Naive B cell (primary cell): ENCODE results near the gene ALG14. TPM values are rescaled to one million over a fixed set of nuclear protein-coding genes. Genes with fewer than 3 reads are reported as not detected.

ENCODE experiments used
- ATAC-seq, 2 donors: fragments of 150-1000 bp; cut with Tn5 transposase; 2 replicates each; pipeline ENCODE4 v1.10.0; 2021; ENCODE audit warnings: low read depth in 2 of 2, mild to moderate bottlenecking in 2 of 2, moderate library complexity in 2 of 2
- DNase-seq: peaks from one replicate; pipeline ENCODE4 v3.0.0; 2022
- H3K27ac Mint-ChIP-seq, 6 donors: one replicate each; pipeline ENCODE4 v1.8.0; 2020 to 2022; ENCODE audit warnings: mild to moderate bottlenecking in 6 of 6, mixed read lengths in 6 of 6, moderate library complexity in 5 of 6, inconsistent platforms in 2 of 6
- H3K27me3 Mint-ChIP-seq, 3 donors: one replicate each; pipeline ENCODE4 v1.8.0; 2021 to 2022; ENCODE audit warnings: mixed read lengths in 3 of 3, mild to moderate bottlenecking in 1 of 3
- H3K36me3 Mint-ChIP-seq, 2 donors: one replicate each; pipeline ENCODE4 v1.8.0; 2020 to 2022; ENCODE audit warnings: mixed read lengths in 2 of 2, inconsistent platforms in 1 of 2, mild to moderate bottlenecking in 1 of 2
- H3K4me1 Mint-ChIP-seq, 3 donors: one replicate each; pipeline ENCODE4 v1.8.0; 2020 to 2022; ENCODE audit warnings: mixed read lengths in 3 of 3, inconsistent platforms in 1 of 3, mild to moderate bottlenecking in 1 of 3, moderate library complexity in 1 of 3
- H3K4me3 Mint-ChIP-seq, 8 donors: one replicate each; pipeline ENCODE4 v1.8.0; 2020 to 2022; ENCODE audit warnings: mild to moderate bottlenecking in 8 of 8, mixed read lengths in 8 of 8, moderate library complexity in 8 of 8, inconsistent platforms in 2 of 8
- H3K9me3 Mint-ChIP-seq, 7 donors: one replicate each; pipeline ENCODE4 v1.8.0; 2020 to 2022; ENCODE audit warnings: mixed read lengths in 7 of 7, mild to moderate bottlenecking in 5 of 7, inconsistent platforms in 2 of 7, moderate library complexity in 1 of 7
- polyA plus RNA-seq, 6 donors: library from polyadenylated mRNA; unstranded; fragments of 300-500 nt; fragmentation: Illumina TruSeq; gene quantifications; one replicate each; pipeline ENCODE4 v1.2.3, GENCODE V29; 2021; ENCODE audit warnings: low read depth in 6 of 6

The ALG14 gene
- polyA plus RNA-seq, 6 donors from 2014 or later, result 1.5 to 20.7 (median 6.0) TPM

DNA sequence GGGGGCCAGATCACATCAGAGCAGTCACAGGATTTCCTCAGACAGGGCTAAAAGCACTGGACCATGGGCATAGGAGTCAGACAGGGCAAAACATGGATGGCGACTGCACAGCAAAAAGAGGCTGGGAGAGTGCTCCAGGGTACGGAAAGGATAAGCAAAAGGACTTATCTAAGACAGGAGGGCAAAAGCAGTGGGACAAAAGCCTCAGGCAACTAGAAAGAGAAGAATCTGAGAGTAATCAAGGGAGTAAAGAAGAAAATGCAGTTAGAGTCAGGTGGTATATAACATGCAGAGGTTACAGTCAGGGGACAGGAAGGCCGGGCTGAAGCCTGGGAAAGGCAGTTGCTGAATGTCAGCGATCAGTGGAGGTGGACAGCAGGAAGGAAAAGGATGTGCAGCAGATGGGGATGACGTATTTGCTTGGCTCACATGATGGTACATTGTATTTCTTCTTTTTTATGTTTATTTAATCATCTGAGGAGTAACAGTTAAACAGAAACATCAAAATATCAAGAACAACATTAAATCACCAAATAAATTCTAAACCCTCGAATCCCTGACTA lies 82.8 kb downstream of the ALG14 start:
- no peak for ATAC-seq
- H3K4me1 Mint-ChIP-seq, result peaks cover 10 to 16% (median 13%) of the 10 kb centered on the region in 3 donors
- no peak overlapping the region for H3K4me3 Mint-ChIP-seq
- peaks cover 0 to 9% of the 10 kb centered on the region in 2 donors for H3K36me3 Mint-ChIP-seq
- peak overlapping the region in 2 of 6 donors; percentile 22 to 55 for H3K27ac Mint-ChIP-seq
- H3K27me3 Mint-ChIP-seq, result no peaks in the 10 kb centered on the region
- no peaks in the 10 kb centered on the region for H3K9me3 Mint-ChIP-seq
- no peak for DNase-seq

DNA sequence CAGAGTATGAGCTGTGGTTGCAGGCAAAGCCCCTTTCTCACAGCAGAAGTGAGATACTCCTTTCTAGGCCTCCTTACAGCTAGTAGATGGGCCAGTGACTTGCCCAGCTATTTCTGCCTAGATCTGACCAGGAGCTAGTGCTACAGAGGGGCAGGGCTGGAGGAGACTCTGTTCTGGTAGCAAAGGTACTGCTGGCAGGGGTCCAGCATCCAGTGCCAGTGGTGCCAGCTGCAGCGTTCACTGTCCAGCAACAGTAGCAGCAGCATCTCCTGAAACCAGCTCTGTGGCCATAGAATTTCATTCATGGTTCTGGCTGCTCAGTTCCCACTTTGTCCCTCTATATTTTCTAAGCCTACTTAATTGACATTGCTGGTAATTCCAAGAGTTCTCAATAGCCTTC lies 83.4 kb downstream of the ALG14 start:
- H3K27ac Mint-ChIP-seq, result peak overlapping the region in 1 of 6 donors; percentile 3
- DNase-seq, result no peak
- H3K27me3 Mint-ChIP-seq, result no peaks in the 10 kb centered on the region
- no peak for ATAC-seq
- H3K36me3 Mint-ChIP-seq, result peaks cover 0 to 9% of the 10 kb centered on the region in 2 donors
- no peak overlapping the region for H3K4me3 Mint-ChIP-seq
- H3K4me1 Mint-ChIP-seq, result peaks cover 8 to 13% (median 13%) of the 10 kb centered on the region in 3 donors
- H3K9me3 Mint-ChIP-seq, result no peaks in the 10 kb centered on the region

- DNase-seq (no peak), ATAC-seq (no peak)
- H3K27me3 Mint-ChIP-seq, result no peaks in the 10 kb centered on the region
- peak overlapping the region in 1 of 6 donors; percentile 31 for H3K27ac Mint-ChIP-seq
- no peaks in the 10 kb centered on the region for H3K9me3 Mint-ChIP-seq
- H3K36me3 Mint-ChIP-seq, result peaks cover 0 to 9% of the 10 kb centered on the region in 2 donors
- H3K4me1 Mint-ChIP-seq, result peaks cover 8 to 14% (median 13%) of the 10 kb centered on the region in 3 donors
- H3K4me3 Mint-ChIP-seq, result no peak overlapping the region
These were observed 84.4 kb downstream of the ALG14 start for GRCh38 chr1:94988356-94988755.

GRCh38 chr1:94986783-94987182 lies 86.0 kb downstream of the ALG14 start:
- Mint-ChIP-seq H3K4me1 (peaks cover 8 to 28% (median 18%) of the 10 kb centered on the region in 3 donors), H3K27ac (no peak overlapping the region), H3K4me3 (peak overlapping the region in 1 of 8 donors; percentile 75), H3K27me3 (no peaks in the 10 kb centered on the region), H3K9me3 (no peaks in the 10 kb centered on the region), H3K36me3 (peaks cover 0 to 9% of the 10 kb centered on the region in 2 donors)
- no peak for DNase-seq
- no peak for ATAC-seq

DNA sequence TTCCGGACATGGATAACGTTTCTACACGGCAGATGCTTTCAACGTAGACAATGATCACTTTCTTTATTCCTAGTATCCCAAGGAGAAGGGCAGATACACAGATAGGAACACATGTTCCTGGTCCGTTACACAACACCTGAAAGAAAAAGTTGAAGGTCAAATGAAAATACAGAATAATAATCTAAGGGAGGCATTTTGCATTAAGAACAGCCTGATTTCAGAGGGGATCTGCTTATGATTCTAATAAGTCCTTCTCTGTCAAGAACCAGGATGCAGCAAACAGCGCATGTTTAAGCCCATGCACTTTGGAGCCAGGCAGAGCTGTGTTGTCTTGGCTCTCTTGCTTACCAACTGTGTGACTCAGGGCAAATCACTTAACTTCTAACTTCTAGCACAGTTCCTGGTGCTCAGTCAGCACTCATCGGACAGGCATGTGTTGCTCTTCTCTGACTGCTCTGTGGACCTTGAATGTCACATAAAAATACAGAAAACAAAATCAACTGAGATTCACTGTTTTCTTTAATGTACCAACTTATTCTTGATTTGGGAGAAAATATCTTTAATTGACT lies 89.5 kb downstream of the ALG14 start:
- peaks cover 0 to 8% of the 10 kb centered on the region in 2 donors for H3K36me3 Mint-ChIP-seq
- H3K4me3 Mint-ChIP-seq, result no peak overlapping the region
- ATAC-seq (no peak), DNase-seq (no peak)
- H3K27ac Mint-ChIP-seq, result peak overlapping the region in 2 of 6 donors; percentile 26 to 46
- H3K9me3 Mint-ChIP-seq, result no peaks in the 10 kb centered on the region
- H3K4me1 Mint-ChIP-seq, result peaks cover 21 to 52% (median 39%) of the 10 kb centered on the region in 3 donors
- H3K27me3 Mint-ChIP-seq, result no peaks in the 10 kb centered on the region

GRCh38 chr1:94982398-94982797 lies 90.4 kb downstream of the ALG14 start:
- H3K9me3 Mint-ChIP-seq, result no peaks in the 10 kb centered on the region
- H3K4me3 Mint-ChIP-seq, result no peak overlapping the region
- no peak for ATAC-seq
- H3K27ac Mint-ChIP-seq, result peak overlapping the region in 1 of 6 donors; percentile 26
- H3K27me3 Mint-ChIP-seq, result no peaks in the 10 kb centered on the region
- no peak for DNase-seq
- H3K36me3 Mint-ChIP-seq, result no peaks in the 10 kb centered on the region
- peaks cover 20 to 52% (median 30%) of the 10 kb centered on the region in 3 donors for H3K4me1 Mint-ChIP-seq

DNA sequence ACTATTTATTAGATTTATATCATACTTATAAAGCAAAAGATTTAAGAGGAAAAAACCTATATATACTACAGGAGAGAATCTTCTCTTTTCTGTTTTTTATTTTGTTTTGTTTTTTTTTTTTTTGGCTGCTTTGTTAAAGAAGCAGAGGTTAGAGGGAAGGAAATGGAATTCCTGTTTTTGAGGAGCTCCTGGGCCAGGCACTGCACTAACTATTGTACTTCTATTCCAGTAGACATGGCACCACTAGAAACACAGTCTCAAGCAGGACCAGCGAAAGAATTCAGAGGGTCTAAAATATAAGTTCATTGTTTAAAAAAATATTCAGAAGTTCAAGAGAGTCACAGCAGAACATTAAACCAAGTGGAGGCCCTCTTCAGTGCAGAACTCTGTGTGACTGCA lies 91.2 kb downstream of the ALG14 start:
- H3K27ac Mint-ChIP-seq, result peak overlapping the region in 1 of 6 donors; percentile 64
- no peaks in the 10 kb centered on the region for H3K9me3 Mint-ChIP-seq
- H3K4me3 Mint-ChIP-seq, result no peak overlapping the region
- no peaks in the 10 kb centered on the region for H3K36me3 Mint-ChIP-seq
- peaks cover 20 to 49% (median 27%) of the 10 kb centered on the region in 3 donors for H3K4me1 Mint-ChIP-seq
- ATAC-seq, result no peak
- H3K27me3 Mint-ChIP-seq, result no peaks in the 10 kb centered on the region
- no peak for DNase-seq

DNA sequence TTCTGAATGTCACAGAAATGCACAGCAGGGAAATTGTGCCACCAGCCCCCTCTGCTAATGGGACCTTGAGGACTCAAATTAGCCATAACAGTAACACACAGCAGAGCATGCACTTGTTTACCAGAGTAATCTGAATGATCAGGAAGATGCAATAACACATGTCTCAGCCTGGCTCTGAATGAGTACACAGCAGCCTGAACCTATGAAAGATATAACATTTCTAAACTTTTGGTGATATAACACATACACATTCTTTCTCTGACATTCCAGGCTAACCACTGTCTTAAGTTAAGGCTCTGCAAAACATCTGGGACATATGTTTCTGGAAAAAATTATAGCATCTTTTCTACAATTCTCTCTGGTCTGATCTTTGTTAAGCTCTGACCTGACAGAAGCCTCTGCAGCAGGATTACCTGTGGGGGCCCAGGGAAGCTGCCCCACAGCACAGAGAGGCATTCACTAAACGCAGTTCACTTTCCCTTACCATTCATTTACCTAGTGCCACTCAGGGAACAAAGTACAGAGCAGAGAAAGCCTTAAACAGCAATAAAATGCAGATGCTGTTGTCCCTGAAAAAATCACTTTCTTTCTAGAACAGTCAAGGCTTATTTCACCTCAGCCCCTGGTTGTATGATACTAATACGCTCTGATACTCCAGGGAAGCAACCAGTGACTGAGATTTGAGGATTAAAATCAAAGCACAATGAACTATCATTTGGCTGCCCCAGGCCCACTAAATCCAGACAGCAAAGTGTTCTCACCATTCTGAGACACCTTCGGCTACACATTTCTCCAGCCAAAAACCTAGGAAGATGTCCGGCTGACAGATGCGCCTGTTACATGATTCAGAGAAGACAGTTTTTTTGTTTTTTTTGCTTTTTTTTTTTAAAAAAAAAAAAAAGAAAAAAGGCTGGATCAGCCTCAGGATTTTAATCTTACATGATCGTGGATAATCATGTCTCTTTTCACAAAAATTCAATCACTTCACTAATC lies 91.9 kb downstream of the ALG14 start:
- H3K9me3 Mint-ChIP-seq, result no peaks in the 10 kb centered on the region
- peak overlapping the region in 3 of 6 donors; percentile 44 to 78 (median 66) for H3K27ac Mint-ChIP-seq
- ATAC-seq, result no peak
- no peaks in the 10 kb centered on the region for H3K36me3 Mint-ChIP-seq
- peak overlapping the region in 2 of 8 donors; percentile 3 to 13 for H3K4me3 Mint-ChIP-seq
- H3K4me1 Mint-ChIP-seq, result peaks cover 20 to 49% (median 27%) of the 10 kb centered on the region in 3 donors
- no peaks in the 10 kb centered on the region for H3K27me3 Mint-ChIP-seq
- DNase-seq, result no peak

DNA sequence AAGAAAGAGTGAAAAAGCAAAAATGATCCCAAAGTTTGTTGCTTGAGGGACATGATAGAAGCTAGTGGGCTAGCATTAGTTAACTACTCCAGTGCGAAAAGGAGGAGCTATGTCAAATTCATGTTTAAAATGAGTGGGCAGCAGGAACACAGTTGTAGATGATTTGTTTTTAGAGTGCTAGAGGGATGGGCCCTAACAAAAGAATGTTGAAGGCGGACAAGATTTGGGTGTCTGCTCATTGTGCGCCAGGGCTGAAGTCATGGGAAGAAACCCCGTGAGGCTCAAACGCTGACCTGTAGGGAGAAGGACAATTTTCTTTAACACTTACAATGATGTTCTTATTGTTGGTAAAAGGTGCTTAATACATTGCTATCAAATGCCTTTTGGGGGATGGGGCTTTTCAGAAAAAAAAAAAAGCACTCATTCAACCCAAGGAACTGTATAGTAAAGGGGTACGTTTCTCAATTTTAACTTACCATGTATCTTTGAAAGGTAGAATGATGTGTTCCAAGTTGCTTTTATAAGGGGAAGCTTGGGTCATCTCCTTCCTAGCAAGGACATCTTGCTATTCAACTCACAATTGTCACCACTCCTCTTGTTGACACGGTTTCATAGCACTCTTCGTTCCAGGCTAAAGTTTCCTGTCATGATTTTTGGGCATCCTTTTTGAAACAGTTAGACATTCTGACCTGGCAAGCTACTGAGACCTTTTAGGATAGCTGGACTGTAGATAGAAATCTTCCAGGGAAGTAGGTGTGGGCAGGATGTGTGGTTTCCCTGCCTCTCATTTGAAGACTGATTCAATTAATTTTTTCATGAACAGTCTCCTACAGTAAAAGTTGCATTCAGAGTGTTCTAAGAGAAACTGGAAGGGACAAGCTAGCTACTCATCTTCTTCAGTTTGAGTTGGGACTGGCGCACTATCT lies 92.8 kb downstream of the ALG14 start:
- no peak for ATAC-seq
- H3K4me1 Mint-ChIP-seq, result peaks cover 20 to 49% (median 27%) of the 10 kb centered on the region in 3 donors
- no peaks in the 10 kb centered on the region for H3K9me3 Mint-ChIP-seq
- no peaks in the 10 kb centered on the region for H3K27me3 Mint-ChIP-seq
- peak overlapping the region; percentile 10 to 78 (median 41) for H3K27ac Mint-ChIP-seq
- no peaks in the 10 kb centered on the region for H3K36me3 Mint-ChIP-seq
- peak overlapping the region in 6 of 8 donors; percentile 30 to 80 (median 51) for H3K4me3 Mint-ChIP-seq
- DNase-seq, result no peak

GRCh38 chr1:94979131-94979530 lies 93.6 kb downstream of the ALG14 start:
- H3K9me3 Mint-ChIP-seq, result no peaks in the 10 kb centered on the region
- H3K36me3 Mint-ChIP-seq, result no peaks in the 10 kb centered on the region
- DNase-seq (peak; percentile 42), ATAC-seq (peak; percentile 91 to 95)
- peak overlapping the region; percentile 10 to 74 (median 30) for H3K27ac Mint-ChIP-seq
- peaks cover 20 to 49% (median 27%) of the 10 kb centered on the region in 3 donors for H3K4me1 Mint-ChIP-seq
- H3K27me3 Mint-ChIP-seq, result no peaks in the 10 kb centered on the region
- peak overlapping the region in 6 of 8 donors; percentile 30 to 80 (median 51) for H3K4me3 Mint-ChIP-seq

GRCh38 chr1:94978401-94978800 lies 94.3 kb downstream of the ALG14 start:
- no peaks in the 10 kb centered on the region for H3K27me3 Mint-ChIP-seq
- ATAC-seq (no peak), DNase-seq (no peak)
- H3K9me3 Mint-ChIP-seq, result no peaks in the 10 kb centered on the region
- no peak overlapping the region for H3K27ac Mint-ChIP-seq
- H3K4me1 Mint-ChIP-seq, result peaks cover 20 to 49% (median 27%) of the 10 kb centered on the region in 3 donors
- H3K4me3 Mint-ChIP-seq, result peak overlapping the region in 2 of 8 donors; percentile 61 to 69
- no peaks in the 10 kb centered on the region for H3K36me3 Mint-ChIP-seq

DNA sequence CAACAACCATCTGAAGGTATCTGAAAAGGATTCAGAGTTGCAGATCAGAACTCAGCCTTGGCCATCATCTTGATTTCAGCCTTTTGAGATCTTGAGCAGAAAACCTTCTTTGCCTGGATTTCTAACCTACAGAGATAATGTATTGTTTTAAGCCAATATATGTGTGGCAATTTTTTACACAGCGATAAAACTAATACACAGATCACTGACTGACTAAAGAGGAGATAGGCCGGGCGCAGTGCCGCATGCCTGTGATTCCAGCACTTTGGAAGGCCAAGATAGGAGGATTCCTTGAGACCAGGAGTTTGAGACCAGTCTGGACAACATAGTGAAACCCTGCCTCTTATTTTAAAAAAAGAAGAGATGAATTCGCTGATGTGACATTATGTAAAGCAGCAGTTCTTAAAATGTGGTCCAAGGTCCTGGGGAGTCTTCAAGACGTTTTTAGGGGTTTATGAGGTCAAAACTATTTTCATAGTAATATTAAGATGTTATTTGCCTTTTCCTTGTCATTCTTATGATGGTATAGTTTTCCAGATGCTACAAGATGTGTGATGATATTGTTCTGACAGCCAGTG lies 95.7 kb downstream of the ALG14 start:
- Mint-ChIP-seq H3K36me3 (no peaks in the 10 kb centered on the region), H3K27ac (no peak overlapping the region), H3K9me3 (no peaks in the 10 kb centered on the region), H3K4me3 (no peak overlapping the region), H3K27me3 (no peaks in the 10 kb centered on the region), H3K4me1 (peaks cover 20 to 39% (median 22%) of the 10 kb centered on the region in 3 donors)
- ATAC-seq (no peak), DNase-seq (no peak)
